HG03135 (cell line): ENCODE results near the gene NOSIP.
"Not testable (repeated sequence)": the region's sequence is repeated elsewhere in the genome, so short reads cannot be mapped to it uniquely, and the experiment has no call there.

ENCODE experiments used
- ATAC-seq: cut with Tn5 transposase; IDR thresholded peaks from one replicate; pipeline ENCODE4 v1.9.1; 2021; ENCODE audit warnings: mild to moderate bottlenecking, moderate library complexity; ENCODE audit not compliant: unreplicated experiment

Gene NOSIP, protein sequence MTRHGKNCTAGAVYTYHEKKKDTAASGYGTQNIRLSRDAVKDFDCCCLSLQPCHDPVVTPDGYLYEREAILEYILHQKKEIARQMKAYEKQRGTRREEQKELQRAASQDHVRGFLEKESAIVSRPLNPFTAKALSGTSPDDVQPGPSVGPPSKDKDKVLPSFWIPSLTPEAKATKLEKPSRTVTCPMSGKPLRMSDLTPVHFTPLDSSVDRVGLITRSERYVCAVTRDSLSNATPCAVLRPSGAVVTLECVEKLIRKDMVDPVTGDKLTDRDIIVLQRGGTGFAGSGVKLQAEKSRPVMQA

DNA sequence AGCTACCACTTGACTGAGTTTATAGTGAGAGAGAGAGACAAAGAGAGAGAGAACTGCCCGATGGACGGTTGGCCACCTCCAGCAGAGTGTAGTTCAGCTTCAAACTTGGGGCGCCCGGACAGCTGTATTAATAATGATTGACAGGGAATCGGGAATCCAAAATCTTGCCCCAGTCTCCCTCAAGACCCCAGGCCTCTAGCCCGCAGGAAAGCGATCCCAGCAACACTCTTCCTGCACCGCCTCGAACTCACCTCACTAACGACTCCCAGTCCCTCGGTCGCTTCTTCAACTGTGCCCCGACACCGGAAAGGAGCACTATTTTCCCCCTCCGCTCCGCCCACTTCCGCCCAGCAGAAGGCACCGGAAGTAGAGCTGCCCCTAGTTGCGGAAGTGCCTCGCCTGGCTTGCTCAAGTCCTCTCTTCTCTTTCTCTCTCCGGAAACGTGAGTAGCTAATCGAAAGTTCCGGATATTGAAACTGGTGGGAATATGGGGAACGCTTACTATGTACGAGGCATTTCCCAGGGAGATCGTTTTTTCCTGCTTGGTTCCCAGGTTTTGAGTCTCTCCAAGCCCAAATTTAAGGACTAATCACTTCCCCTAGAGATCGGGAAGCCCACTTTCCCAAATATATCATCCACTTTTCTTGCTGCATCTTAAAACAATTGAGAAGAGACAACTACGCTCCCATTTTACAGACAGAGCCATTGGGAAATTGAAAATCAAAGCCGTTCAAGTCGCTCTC, at the start of gene NOSIP:
Gene NOSIP, minus strand, starts transcription at position 293 of the 743 bp plus-strand sequence. CDS start 19,865 bp downstream, outside the sequence.
- ATAC-seq, result peak; percentile 79

DNA sequence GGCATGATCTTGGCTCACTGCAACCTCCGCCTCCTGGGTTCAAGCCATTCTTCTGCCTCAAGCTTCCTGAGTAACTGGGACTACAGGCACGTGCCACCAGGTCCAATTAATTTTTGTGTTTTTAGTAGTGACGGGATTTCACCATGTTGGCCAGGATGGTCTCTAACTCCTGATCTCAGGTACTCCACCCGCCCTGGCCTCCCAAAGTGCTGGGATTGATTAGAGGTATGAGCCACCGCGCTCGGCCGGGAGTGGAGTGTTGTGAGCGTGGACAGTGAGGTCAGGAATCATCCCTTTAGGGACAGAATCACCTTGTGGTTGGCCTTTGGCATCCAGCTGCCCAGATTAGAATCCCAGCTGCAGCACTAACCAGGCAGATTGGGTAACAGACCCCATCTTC, 49.3 kb upstream of the NOSIP start:
- no peak for ATAC-seq

DNA sequence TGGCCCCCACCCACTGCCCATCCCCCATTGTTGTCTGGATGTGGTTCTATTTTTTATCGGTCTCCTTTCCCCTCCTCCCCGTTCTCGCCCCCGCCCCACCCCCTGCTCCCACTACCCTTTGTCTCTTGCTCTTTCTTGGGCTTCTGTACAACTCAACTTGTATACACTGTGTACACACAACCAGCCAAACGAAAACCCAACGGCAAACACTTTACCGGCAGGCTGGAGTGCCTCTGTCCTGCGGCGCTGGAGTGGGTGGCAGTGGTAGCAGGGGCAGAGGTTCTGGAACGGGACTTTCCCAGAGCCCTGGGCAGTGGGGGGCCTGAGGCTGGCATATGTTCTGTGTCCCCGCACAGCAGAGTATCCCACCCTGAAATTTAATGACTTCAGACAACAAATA, 45.9 kb upstream of the NOSIP start:
- no peak for ATAC-seq

DNA sequence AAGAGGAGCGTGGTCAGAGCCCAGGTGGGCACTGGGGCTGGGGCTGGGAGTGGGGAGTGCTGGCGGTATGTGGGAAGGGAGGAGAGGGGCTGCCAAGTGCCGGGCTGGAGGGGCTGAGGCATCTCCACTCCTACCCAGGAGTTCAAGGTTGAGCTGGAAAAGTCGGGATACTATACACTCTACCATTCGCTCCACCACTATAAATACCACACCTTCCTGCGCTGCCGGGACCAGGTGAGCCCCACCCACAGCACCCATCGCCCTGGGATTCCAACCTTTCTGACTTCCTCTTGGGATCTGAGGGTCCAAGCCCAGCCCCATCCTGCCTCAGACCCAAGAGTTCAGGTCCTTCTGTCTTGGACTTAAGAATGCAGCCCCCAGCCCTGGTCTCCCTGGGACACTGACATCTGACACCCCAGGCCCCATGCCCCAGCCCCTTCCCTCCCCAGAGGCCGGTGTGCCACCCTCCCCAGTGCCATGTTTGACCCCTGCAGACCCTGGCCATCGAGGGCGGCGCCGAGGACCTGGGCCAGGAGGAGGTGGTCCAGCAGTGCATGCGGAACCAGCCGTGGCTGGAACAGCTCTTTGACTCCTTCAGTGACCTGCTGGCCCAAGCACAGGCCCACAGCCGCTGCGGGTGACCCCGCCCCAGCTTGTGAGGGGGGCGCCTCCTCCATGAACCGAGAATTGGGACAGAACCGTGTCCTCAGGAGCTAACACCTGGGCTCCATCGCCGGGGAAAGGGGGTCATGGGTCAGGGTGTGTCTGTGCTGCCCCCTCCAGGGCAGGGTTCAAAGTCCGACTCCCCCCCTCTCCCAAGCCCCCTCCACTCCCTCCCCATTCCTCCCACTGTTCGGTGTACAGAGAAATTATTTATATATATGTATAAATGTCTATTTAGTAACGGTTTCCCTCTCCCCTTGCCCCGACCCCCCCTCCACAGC, 44.9 kb upstream of the NOSIP start:
- no peak for ATAC-seq

DNA sequence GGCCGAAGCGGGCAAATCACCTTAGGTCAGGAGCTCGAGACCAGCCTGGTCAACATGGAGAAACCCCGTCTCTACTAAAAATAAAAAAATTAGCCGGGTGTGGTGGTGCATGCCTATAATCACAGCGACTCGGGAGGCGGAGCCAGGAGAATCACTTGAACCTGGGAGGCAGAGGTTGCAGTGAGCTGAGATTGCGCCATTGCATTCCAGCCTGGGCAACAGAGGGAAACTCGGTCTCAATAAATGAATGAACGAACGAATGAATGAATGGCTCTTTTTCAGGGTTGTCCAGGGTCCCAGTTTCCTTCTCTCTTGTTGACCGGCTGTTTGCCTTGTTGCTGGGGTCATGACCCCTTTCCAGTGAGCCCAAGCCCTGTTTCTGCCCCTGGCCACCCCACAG, 37.5 kb upstream of the NOSIP start:
- ATAC-seq, result not testable (repeated sequence)

DNA sequence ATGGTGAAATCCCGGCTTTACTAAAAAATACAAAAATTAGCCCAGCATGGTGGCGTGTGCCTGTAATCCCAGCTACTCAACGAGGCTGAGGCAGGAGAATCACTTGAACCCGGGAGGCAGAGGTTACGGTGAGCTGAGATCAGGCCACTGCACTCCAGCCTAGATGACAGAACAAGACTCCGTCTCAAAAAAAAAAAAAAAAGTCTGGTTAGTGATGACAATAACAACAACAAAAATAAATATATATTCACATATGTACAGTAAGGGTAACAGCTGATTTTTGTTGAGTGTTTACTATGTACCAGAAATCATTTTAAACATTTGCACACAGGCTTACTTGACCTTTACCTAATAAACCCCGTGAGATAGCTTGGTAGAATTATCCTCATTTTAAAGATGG, 36.6 kb upstream of the NOSIP start:
- ATAC-seq, result no peak

DNA sequence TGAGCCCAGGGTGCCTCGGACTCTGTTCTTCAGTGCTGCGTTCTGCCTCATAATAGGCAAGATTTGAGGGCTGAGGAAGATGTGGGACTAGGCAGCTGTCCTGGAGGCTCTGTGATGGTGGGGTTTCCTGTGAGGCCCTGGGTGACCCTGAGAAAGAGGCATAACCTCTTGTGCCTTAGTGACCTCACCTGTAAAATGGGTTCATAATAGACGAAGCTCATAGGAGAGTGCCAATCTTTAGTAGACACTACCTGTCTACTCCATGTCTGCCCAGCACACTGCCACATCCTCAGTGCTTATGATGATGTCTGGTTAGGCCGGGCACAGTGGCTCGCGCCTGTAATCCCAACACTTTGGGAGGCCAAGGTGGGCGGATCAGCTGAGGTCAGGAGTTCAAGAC, 36.2 kb upstream of the NOSIP start:
- ATAC-seq, result no peak

DNA sequence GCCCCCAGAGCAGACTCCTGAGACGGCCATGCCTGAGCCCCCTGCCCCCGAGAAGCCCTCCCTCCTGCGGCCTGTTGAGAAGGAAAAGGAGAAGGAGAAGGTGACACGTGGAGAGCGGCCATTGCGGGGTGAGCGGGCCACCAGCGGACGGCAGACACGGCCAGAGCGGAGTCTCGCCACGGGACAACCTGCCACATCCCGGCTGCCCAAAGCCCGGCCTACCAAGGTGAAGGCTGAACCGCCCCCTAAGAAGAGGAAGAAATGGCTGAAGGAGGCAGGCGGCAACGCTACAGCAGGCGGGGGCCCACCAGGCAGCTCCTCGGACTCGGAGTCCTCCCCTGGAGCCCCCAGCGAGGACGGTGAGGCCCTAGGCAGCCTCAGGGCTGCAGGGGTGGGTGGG, 35.5 kb upstream of the NOSIP start:
- ATAC-seq, result no peak

DNA sequence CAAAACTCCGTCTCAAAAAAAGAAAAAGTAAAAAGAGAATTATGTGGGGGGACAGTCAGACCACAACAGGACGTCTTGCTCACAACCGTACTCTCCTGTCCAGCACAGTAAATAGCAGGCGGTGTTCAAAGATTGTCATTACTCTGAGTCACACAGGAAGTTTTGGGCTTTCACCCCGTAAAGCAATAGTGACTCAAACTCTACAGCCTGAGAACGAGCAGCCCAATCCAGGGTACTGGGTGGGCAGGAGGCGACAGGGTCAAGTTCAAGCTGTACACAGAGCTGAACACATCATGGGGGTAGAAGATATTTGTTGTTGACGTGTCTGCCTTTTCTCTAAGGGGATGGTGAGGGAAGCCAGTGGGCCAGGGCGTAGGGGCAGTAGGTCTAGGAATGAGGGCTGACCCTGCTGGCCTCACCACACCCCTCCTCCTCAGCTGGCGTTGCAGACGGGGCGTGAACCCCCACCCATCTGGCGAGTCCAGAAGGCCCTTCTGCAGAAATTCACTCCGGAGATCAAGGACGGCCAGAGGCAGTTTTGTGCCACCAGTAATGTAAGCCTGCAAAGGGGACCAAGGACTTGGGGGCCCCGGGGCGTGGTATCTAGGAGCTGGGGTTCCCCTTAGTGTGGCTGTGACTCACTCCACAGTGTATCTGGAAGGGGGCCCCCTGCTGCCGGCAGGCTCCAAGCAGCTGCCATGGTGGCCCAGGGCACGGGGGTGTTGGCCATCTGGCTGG, 33.9 kb upstream of the NOSIP start:
- ATAC-seq, result no peak

DNA sequence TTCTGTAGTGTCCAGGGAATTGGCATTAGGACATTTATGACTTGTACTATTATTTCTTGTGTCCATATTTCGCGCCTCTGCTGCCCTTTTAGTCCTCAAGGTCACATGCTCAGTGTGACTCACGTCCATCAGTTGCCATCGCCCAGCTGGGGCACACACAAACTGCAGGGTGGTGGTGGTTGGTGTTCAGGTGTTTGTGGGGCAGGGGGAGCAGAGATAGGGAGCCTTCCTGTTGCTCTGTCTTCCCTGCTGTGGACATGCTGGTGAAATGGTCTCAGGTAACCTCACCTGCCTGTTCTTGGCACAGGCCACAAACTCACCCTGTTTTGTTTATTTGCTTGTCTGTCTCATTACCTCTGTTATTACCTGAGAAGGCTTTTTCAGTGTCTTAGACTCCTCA, 33.0 kb upstream of the NOSIP start:
- ATAC-seq, result no peak

DNA sequence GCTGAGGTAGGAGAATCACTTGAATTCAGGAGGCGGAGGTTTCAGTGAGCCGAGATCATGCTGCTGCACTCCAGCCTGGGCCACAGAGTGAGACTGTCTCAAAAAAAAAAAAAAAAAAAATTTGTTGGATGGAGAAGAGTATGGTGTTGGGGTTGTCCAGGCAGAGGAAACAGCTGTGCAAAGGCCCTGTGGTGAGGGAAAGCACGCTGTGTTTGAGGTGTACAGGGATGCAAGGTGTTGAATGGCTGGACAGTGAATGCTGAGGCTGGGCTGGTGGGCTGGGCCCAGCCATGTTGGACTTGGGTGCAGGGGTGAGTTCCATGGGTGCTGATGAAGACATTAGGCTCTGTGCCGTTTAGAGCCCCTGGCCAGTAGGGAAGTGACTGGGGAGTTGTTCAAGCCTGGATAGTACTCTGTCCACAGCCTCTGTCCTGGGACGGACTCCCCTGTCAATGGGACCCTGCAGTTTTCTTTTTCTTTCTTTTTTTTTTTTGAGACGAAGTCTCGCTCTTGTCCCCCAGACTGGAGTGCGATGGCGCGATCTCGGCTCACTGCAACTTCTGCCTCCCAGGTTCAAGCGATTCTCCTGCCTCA, 29.2 kb upstream of the NOSIP start:
- no peak for ATAC-seq

DNA sequence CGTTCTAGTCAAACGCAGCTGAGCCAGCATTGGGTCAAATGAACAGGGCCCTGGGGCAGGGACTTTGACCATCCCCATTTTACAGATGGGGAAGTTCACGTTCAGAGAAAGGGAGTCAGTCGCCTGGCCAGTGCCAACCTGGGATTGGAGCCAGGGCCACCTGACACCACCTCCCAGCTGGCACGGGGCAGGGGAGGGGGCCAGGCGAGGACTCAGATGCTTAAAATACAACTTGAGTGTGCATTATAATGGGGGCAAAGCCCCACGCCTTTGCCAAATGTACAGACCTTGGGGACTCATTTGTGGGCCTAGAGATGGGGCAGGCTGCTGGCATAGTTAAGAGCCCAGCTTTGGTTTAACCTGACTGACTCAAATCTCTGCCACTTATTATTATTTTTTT, 25.2 kb upstream of the NOSIP start:
- no peak for ATAC-seq

DNA sequence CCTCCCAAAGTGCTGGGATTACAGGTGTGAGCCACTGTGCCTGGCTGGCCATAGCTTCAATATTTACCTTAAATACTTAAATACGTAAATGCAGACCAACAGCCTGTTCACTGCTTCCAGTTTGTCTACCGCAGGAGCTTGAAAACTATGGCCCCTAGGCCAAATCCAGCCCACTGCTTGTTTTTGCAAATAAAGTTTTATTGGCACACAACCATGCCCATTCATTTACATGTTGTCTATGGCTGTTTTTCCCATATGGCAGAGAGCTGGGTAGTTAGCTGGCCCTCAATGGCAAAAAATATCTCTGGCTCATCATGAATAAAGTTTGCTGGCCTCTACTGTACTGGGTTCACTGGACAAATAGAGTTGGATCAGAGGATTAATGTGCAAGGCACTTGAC, 22.4 kb upstream of the NOSIP start:
- no peak for ATAC-seq

DNA sequence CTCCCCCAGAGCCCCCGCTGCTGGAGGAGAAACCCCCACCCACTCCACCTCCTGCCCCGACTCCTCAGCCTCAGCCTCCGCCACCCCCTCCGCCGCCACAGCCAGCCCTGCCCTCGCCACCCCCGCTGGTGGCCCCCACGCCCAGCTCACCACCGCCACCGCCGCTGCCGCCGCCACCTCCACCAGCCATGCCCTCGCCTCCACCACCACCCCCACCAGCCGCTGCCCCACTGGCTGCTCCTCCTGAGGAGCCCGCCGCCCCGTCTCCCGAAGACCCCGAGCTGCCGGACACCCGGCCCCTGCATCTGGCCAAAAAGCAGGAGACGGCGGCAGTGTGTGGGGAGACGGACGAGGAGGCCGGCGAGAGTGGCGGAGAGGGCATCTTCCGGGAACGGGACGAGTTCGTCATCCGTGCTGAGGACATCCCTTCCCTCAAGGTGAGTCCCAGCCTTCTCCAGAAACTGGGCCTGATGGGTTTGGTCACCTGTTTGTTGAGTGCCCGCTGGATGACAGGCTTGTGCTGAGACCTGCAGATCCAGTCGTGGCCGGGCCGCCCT, 21.2 kb upstream of the NOSIP start:
- no peak for ATAC-seq

DNA sequence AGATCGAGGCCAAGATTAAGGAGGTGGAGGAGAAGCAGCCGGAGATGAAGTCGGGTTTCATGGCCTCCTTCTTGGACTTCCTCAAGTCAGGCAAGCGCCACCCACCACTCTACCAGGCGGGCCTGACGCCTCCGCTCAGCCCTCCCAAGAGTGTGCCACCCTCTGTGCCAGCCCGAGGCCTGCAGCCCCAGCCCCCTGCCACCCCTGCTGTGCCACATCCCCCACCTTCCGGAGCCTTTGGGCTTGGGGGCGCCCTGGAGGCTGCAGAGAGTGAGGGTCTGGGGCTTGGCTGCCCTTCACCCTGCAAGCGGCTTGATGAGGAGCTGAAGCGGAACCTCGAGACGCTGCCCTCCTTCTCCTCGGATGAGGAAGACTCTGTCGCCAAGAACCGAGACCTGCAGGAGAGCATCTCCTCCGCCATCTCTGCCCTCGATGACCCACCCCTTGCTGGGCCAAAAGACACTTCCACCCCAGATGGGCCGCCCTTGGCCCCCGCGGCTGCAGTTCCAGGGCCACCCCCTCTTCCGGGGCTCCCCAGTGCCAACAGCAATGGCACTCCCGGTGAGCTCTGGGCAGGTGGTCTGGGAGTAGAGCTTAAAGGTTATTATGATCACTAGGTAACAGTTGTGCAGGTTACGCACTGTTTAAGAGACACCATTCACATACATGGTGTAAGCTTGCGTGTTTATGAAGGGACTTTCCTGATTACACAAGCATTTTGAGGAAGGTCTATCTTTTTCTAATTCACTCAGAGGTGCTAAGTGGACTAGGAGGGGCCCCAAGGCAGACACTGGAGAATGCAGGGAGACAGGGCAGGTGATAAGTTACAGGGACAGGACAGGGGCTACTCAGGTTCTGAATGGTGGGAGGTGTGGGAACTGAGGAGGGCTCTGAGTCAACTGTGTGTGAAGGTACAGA, 19.3 kb upstream of the NOSIP start:
- no peak for ATAC-seq

DNA sequence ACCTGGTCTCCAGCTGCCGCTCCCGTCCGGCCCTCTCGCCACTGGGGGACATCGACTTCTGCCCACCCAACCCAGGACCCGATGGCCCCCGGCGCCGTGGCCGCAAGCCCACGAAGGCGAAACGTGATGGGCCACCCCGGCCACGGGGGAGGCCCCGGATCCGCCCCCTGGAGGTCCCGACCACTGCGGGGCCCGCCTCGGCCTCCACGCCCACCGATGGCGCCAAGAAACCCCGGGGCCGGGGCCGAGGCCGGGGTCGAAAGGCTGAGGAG, 17.3 kb upstream of the NOSIP start:
- ATAC-seq, result no peak

DNA sequence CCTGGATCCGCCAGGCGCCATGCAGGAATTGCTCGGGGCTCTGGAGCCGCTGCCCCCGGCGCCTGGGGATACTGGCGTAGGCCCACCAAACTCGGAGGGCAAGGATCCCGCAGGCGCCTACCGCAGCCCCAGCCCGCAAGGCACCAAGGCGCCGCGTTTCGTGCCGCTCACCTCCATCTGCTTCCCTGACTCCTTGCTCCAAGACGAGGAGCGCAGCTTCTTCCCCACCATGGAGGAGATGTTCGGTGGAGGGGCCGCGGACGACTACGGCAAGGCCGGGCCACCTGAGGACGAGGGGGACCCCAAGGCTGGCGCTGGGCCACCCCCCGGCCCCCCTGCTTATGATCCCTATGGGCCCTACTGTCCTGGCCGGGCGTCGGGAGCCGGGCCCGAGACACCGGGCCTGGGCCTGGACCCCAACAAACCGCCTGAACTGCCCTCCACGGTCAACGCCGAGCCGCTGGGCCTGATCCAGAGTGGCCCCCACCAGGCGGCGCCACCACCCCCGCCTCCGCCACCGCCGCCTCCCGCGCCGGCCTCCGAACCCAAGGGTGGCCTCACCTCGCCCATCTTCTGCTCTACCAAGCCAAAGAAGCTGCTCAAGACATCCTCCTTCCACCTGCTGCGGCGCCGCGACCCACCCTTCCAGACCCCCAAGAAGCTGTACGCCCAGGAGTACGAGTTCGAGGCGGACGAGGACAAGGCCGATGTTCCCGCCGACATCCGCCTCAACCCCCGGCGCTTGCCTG, 16.8 kb upstream of the NOSIP start:
- ATAC-seq, result no peak

DNA sequence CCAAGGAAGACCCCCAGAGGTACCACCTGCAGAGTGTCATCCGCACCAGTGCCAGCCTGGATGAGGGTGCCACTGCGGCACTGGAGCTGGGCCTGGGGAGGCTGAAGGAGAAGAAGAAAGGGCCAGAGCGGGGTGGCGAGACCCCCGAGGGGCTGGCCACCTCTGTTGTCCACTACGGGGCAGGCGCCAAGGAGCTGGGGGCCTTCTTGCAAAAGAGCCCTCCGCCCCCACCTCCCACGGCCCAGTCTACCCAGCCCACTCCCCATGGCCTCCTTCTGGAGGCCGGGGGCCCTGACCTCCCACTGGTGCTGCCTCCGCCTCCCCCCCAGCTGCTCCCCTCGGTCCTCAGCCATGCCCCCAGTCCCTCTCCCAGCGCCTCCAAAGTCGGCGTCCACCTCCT, 16.1 kb upstream of the NOSIP start:
- ATAC-seq, result no peak
